ENCODE results near the gene POTEJ.
"Not testable (repeated sequence)": the region's sequence is repeated elsewhere in the genome, so short reads cannot be mapped to it uniquely, and the experiment has no call there.

- TF ChIP-seq, protein P1, sequence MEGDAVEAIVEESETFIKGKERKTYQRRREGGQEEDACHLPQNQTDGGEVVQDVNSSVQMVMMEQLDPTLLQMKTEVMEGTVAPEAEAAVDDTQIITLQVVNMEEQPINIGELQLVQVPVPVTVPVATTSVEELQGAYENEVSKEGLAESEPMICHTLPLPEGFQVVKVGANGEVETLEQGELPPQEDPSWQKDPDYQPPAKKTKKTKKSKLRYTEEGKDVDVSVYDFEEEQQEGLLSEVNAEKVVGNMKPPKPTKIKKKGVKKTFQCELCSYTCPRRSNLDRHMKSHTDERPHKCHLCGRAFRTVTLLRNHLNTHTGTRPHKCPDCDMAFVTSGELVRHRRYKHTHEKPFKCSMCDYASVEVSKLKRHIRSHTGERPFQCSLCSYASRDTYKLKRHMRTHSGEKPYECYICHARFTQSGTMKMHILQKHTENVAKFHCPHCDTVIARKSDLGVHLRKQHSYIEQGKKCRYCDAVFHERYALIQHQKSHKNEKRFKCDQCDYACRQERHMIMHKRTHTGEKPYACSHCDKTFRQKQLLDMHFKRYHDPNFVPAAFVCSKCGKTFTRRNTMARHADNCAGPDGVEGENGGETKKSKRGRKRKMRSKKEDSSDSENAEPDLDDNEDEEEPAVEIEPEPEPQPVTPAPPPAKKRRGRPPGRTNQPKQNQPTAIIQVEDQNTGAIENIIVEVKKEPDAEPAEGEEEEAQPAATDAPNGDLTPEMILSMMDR (IDR thresholded peaks at IDR 0.05), result not testable (repeated sequence)
- not testable (repeated sequence) for TF ChIP-seq EZH2 (IDR thresholded peaks at IDR 0.05)
Observed at GRCh38 chr2:130664506-130664905, 53.3 kb downstream of the POTEJ start.
